ENCODE measurements around the gene COX6B1.

The COX6B1 gene

DNA sequence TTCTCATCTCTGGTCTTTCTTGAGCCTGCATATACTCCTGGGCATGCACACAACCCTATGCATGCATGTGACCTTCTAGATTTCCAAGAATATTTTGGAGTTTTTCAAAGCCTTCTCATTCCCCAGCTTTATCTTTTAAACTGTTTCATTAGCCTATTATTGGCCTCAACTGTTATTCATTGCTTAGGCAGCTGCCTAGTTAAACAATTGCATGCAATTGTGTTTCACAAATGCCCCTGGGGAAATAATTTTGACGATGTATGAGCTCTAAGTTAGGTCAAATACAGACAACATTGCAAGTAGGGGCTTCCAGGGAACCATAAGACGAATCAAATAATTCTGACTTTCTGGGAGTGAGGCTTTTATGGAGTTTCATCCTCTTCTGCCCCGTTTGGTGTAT lies 15.9 kb downstream of the COX6B1 start:
- DNase-seq (ENCODE audit: extremely low read depth, low read depth), result no peak
- TF ChIP-seq, protein P1, sequence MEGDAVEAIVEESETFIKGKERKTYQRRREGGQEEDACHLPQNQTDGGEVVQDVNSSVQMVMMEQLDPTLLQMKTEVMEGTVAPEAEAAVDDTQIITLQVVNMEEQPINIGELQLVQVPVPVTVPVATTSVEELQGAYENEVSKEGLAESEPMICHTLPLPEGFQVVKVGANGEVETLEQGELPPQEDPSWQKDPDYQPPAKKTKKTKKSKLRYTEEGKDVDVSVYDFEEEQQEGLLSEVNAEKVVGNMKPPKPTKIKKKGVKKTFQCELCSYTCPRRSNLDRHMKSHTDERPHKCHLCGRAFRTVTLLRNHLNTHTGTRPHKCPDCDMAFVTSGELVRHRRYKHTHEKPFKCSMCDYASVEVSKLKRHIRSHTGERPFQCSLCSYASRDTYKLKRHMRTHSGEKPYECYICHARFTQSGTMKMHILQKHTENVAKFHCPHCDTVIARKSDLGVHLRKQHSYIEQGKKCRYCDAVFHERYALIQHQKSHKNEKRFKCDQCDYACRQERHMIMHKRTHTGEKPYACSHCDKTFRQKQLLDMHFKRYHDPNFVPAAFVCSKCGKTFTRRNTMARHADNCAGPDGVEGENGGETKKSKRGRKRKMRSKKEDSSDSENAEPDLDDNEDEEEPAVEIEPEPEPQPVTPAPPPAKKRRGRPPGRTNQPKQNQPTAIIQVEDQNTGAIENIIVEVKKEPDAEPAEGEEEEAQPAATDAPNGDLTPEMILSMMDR (IDR thresholded peaks at IDR 0.05; ENCODE audit: low read depth, low read length, missing control alignments), result no peak
- H3K4me3 ChIP-seq (replicated peaks; ENCODE audit: low read depth, low read length), result no peak overlapping the region

DNA sequence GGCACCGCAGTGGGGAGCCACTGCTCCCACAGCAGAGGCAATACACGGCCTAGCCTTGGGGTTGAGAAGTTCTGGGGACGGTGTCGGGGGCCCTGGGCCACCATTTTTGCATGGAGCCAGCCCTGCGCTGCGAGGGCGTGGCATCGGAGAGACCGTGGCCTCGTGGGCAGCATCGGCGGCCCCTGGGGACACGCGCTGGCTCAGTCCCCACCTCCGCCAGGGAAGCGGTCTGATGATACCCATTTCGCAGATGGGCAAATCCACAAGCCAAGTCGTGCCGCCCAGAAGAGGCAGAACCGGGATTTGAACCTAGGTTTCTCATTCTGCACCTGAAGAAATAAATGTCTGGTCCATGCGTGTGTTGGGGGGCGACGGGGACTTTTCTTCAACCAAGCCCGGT lies 17.0 kb downstream of the COX6B1 start:
- DNase-seq (ENCODE audit: extremely low read depth, low read depth), result no peak
- TF ChIP-seq, protein P1 (IDR thresholded peaks at IDR 0.05; ENCODE audit: low read depth, low read length, missing control alignments), result no peak
- no peak overlapping the region for H3K4me3 ChIP-seq (replicated peaks; ENCODE audit: low read depth, low read length)

DNA sequence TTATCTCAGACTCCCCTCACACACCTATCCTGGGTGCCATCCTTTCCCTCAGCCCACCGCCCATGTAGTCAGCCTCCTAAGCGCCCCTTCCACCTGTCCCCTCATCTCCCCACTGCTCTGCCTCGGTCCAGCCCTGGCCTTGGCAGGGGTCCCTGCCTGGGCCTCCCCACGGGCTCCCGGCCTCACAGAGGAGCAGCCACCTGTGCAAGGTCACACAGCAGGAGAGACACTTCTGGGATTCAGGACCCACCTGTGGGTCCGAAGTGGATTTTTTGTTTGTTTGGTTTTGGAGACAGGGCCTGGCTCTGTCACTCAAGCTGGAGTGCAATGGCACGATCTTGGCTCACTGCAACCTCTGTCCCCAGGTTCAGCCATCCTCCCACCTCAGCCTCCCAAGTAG lies 17.5 kb downstream of the COX6B1 start:
- TF ChIP-seq, protein P1 (IDR thresholded peaks at IDR 0.05; ENCODE audit: low read depth, low read length, missing control alignments), result no peak
- no peak for DNase-seq (ENCODE audit: extremely low read depth, low read depth)
- no peak overlapping the region for H3K4me3 ChIP-seq (replicated peaks; ENCODE audit: low read depth, low read length)

DNA sequence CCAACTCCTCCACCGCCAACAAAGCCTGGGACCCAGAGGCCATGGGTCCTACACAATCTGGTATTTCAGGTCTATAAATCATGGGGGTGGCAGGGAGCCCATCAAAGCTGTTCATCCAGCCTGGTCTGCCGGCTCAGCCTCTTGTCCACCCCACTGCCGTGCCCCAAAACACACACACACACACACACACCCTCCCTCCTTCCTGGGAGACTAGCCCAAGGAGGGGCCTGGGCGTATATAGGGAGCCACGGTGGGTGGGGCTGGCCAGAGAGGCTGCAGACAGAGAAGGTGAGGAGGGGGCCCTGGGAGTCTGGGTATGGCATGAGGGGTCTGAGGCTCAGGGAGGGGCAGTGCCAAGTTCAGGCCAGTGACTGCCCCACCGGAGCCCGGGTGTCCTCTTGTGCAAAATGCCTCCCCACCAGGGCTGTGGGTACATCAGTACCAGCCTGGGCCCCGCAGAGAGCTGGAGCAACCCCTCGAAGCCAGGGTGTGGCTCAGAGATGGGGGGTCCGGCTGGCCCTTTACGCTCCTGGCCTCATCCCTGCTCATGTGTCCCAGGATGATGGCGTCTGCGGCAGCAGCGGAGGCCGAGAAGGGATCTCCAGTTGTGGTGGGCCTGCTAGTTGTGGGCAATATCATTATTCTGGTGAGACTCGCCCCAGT lies 18.3 kb downstream of the COX6B1 start, which contains the start of gene UPK1A:
TSS of gene UPK1A (plus strand) at position 267 of the 663 bp plus-strand sequence. CDS start at position 563, 296 bp downstream.
- no peak within 1 kb of the TSS for H3K4me3 ChIP-seq (replicated peaks; ENCODE audit: low read depth, low read length)
- no peak for DNase-seq (ENCODE audit: extremely low read depth, low read depth)
- TF ChIP-seq, protein P1 (IDR thresholded peaks at IDR 0.05; ENCODE audit: low read depth, low read length, missing control alignments), result no peak

DNA sequence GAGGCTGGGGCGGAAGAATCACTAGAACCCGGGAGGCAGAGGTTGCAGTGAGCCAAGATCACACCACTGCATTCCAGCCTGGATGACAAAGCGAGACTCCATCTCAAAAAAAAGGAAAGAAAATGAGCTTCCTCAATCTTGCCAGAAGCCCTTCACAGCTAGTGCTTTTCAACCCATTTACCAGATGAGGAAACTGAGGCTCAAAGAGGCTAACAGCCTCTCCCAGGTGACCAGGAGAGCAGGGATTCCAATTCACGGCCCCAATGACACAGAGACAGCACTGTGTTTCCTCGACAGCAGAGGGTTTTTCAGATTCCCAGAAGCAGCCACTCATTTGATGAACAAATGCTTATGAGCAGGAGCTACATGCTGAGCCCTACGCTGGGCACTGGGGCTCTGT lies 21.4 kb downstream of the COX6B1 start:
- TF ChIP-seq, protein P1 (IDR thresholded peaks at IDR 0.05; ENCODE audit: low read depth, low read length, missing control alignments), result no peak
- H3K4me3 ChIP-seq (replicated peaks; ENCODE audit: low read depth, low read length), result no peak overlapping the region
- DNase-seq (ENCODE audit: extremely low read depth, low read depth), result no peak

DNA sequence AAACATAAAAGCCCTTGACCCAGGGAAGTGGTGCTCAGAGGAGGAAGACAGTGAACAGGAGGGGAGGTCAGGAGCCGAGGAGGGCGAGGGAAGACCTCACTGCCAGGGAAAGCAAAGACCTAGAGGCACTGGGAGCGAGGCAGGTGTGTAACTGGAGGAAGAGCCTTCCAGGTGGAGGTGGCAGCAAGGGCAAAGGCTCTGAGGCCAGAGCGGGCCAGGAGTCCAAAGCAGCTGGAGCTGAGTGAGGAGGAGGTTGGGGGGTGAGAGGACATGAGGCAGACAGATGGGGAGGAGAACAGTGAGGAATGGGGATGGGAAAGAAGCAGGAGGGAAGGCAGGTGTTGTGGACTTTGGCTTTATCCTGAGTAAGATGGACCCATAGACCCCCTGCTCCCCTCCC lies 21.9 kb downstream of the COX6B1 start:
- TF ChIP-seq, protein P1 (IDR thresholded peaks at IDR 0.05; ENCODE audit: low read depth, low read length, missing control alignments), result no peak
- no peak overlapping the region for H3K4me3 ChIP-seq (replicated peaks; ENCODE audit: low read depth, low read length)
- no peak for DNase-seq (ENCODE audit: extremely low read depth, low read depth)

DNA sequence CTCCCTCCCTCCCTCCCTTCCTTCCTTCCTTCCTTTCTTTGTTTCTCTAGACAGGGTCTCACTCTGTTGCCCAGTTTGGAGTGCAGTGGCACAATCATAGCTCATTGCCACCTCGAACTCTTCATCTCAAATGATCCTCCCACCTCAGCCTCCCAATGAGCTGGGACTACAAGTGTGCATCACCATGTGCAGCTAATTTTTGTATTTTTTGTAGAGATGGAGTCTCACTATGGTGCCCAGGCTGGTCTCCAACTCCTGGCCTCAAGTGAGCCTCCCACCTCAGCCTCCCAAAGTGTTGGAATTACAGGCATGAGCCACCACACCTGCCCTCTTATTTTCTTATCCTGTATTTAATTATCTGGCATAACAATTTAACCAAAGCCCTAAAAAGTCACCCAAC lies 22.6 kb downstream of the COX6B1 start:
- no peak for DNase-seq (ENCODE audit: extremely low read depth, low read depth)
- TF ChIP-seq, protein P1 (IDR thresholded peaks at IDR 0.05; ENCODE audit: low read depth, low read length, missing control alignments), result no peak
- no peak overlapping the region for H3K4me3 ChIP-seq (replicated peaks; ENCODE audit: low read depth, low read length)

All from HFF-Myc (cell line).